Stomach smooth muscle (tissue), 2 donors: ENCODE measurements around the gene GTF2E1.
"Not testable (repeated sequence)": the region's sequence is repeated elsewhere in the genome, so short reads cannot be mapped to it uniquely, and the experiment has no call there.

ENCODE experiments used
- H3K27ac ChIP-seq: one replicate; pipeline ENCODE4 v1.7.0; 2013; ENCODE audit warnings: mild to moderate bottlenecking, low read length, inconsistent platforms
- H3K27me3 ChIP-seq, 2 donors: one replicate each; pipeline ENCODE4 v1.7.0; 2013; ENCODE audit warnings: low read length in 2 of 2; ENCODE audit not compliant: insufficient read depth in 2 of 2, control insufficient read depth in 1 of 2
- H3K36me3 ChIP-seq, 2 donors: one replicate each; pipeline ENCODE4 v1.7.0; 2013; ENCODE audit warnings: low read length in 2 of 2; ENCODE audit not compliant: control insufficient read depth in 2 of 2, insufficient read depth in 2 of 2
- H3K4me1 ChIP-seq: one replicate; pipeline ENCODE4 v1.7.0; 2013; ENCODE audit warnings: low read length; ENCODE audit not compliant: control insufficient read depth, insufficient read depth
- H3K4me3 ChIP-seq, 2 donors: one replicate each; pipeline ENCODE4 v1.7.0; 2013; ENCODE audit warnings: low read length in 2 of 2
- H3K9ac ChIP-seq, 2 donors: one replicate each; pipeline ENCODE4 v1.7.0; 2013; ENCODE audit warnings: low read length in 2 of 2, mild to moderate bottlenecking in 1 of 2
- H3K9me3 ChIP-seq, 2 donors: one replicate each; pipeline ENCODE4 v1.7.0; 2013; ENCODE audit warnings: low read length in 2 of 2; ENCODE audit not compliant: control insufficient read depth in 2 of 2
- donor health status: healthy.
- donor health status: Pancreatic carcinoma.

GTF2E1 gene

DNA sequence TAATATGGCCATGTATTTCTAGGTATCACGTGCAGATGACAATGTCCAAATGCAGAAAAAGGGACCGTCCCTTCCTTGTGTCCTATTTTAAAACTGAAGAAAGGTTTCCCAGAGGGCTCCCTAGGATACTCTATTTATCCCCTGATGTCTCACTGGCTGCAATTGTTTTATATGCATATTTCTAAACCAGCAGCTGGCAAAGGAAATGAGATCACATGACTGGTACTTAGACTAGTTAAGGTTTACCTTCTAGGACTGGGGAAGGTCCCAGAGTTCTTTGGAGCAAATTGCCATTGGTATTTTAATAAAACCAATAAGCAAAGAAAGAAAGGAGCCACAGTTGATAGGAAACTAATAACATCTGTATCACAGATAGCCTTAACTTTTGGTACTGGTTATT lies 29.5 kb downstream of the GTF2E1 start:
- Histone ChIP-seq H3K27ac (no peak overlapping the region), H3K27me3 (no peaks in the 10 kb centered on the region), H3K36me3 (no peaks in the 10 kb centered on the region), H3K4me1 (no peaks in the 10 kb centered on the region), H3K9me3 (no peaks in the 10 kb centered on the region), H3K9ac (no peak overlapping the region), H3K4me3 (no peak overlapping the region)

DNA sequence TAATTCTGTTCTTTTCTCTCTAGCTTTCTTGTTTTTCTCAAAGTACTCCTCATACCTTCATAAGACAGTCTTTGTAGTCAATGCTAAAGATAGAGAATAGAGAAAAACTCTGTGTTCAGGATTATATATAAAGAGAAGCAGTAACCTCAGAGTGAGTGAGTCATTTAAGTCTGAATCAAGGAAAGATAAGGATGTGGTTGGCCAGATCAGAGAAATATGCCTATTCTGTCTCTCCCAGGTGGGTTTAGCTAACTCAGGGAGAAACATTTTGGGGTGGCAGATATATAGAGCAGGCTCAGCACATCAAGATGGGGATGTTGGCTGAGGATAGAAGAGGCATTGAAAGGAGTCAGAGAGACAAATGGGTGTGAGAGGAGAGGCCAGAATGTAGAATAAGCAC lies 31.4 kb downstream of the GTF2E1 start:
- H3K36me3 ChIP-seq, result no peaks in the 10 kb centered on the region
- no peak overlapping the region for H3K27ac ChIP-seq
- no peaks in the 10 kb centered on the region for H3K4me1 ChIP-seq
- no peaks in the 10 kb centered on the region for H3K27me3 ChIP-seq
- H3K4me3 ChIP-seq, result no peak overlapping the region
- H3K9ac ChIP-seq, result no peak overlapping the region
- H3K9me3 ChIP-seq, result no peaks in the 10 kb centered on the region

DNA sequence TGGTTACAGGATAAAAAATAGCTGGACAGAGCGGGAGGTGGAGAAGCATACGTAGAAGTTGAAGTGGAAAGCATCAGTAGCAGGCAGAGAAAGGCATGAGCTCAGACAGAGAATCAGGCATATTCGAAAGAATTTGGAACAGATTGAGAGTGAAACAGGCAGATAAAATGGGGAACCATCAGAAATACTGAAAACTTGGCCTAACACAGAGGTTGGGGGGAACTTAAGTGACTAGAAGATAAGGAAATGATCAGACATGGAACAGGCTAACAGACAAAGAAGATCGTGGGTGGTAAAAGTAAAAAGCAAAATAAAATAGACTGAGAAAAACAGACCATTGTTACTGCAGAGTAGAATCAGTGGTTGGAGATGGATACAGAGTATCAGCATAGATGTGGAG lies 32.9 kb downstream of the GTF2E1 start:
- Histone ChIP-seq H3K36me3 (peaks cover 0 to 3% of the 10 kb centered on the region in 2 donors), H3K4me3 (no peak overlapping the region), H3K27me3 (no peaks in the 10 kb centered on the region), H3K4me1 (no peaks in the 10 kb centered on the region), H3K27ac (no peak overlapping the region), H3K9me3 (no peaks in the 10 kb centered on the region), H3K9ac (no peak overlapping the region)

DNA sequence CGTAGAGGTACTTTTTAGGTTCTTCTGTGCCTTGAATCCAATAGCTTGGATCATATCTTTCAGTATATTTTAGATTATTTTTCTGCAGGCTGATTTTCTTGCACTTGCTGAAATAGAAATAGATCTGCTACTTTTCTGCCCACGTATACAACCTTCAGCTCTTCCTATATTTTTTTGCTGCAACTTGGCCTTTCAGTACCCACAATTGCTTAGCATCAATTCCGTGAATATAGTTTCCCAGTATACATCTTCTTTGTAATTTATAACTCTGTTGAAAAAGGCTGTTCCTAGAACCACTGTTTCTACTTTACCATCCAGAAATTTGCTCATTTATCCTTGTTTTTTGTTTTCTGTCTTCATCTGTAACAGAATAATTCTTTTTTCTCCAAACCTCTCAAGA lies 36.2 kb downstream of the GTF2E1 start:
- Histone ChIP-seq H3K9me3 (no peaks in the 10 kb centered on the region), H3K27me3 (no peaks in the 10 kb centered on the region), H3K4me1 (no peaks in the 10 kb centered on the region), H3K36me3 (peaks cover 6% of the 10 kb centered on the region in 2 donors), H3K27ac (no peak overlapping the region), H3K9ac (no peak overlapping the region), H3K4me3 (no peak overlapping the region)

DNA sequence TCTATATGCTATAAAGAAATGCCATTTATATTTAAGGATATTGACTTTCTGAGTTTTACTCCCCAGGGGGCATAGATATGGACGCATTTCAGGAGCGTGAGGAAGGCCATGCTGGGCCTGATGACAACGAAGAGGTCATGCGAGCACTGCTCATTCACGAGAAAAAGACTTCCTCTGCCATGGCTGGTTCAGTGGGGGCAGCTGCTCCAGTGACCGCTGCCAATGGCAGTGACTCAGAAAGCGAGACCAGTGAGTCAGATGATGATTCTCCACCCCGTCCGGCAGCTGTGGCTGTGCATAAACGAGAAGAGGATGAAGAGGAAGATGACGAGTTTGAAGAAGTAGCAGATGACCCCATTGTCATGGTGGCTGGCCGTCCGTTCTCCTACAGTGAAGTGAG lies 38.4 kb downstream of the GTF2E1 start:
- Histone ChIP-seq H3K4me3 (no peak overlapping the region), H3K36me3 (peaks cover 6% of the 10 kb centered on the region in 2 donors), H3K9me3 (no peaks in the 10 kb centered on the region), H3K27me3 (no peaks in the 10 kb centered on the region), H3K9ac (no peak overlapping the region), H3K27ac (no peak overlapping the region), H3K4me1 (no peaks in the 10 kb centered on the region)

DNA sequence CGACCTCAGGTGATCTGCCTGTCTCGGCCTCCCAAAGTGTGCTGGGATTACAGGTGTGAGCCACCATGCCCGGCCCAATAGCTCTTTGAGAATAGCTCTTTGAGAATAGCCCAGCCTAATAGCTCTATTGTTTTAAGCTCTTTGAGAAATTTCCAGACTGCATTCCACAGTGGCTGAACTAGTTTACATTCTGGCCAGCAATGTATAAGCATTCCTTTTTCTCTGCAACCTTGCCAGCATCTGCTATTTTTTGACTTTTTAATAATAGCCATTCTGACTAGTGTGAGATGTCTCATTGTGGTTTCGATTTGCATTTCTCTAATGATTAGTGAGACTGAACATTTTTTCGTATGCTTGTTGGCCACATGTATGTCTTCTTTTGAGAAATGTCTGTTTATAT lies 43.3 kb downstream of the GTF2E1 start:
- not testable (repeated sequence) for H3K4me3 ChIP-seq, H3K36me3 ChIP-seq, H3K9me3 ChIP-seq, H3K27me3 ChIP-seq, H3K27ac ChIP-seq, H3K9ac ChIP-seq, H3K4me1 ChIP-seq

DNA sequence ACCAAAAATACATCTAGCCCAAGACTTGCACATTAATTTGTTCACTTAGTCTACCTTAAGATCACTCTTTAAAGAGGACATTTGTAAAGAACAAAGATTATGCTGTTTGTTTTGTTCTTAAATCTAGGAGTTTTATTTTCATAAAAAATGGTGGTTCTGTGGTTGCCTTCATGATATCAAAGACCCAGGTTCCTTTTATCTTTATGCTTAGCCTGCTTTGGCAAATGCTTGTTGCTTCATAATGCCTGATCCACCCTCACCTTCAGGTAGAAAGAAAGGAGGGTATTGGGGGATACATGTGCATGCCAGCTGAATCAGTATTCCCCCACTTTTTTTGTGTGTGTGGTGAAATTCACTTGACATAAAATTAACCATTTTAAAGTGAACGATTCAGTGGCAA lies 48.5 kb downstream of the GTF2E1 start:
- no peaks in the 10 kb centered on the region for H3K9me3 ChIP-seq
- H3K4me1 ChIP-seq, result no peaks in the 10 kb centered on the region
- H3K36me3 ChIP-seq, result no peaks in the 10 kb centered on the region
- H3K4me3 ChIP-seq, result no peak overlapping the region
- H3K9ac ChIP-seq, result no peak overlapping the region
- H3K27ac ChIP-seq, result no peak overlapping the region
- H3K27me3 ChIP-seq, result no peaks in the 10 kb centered on the region

DNA sequence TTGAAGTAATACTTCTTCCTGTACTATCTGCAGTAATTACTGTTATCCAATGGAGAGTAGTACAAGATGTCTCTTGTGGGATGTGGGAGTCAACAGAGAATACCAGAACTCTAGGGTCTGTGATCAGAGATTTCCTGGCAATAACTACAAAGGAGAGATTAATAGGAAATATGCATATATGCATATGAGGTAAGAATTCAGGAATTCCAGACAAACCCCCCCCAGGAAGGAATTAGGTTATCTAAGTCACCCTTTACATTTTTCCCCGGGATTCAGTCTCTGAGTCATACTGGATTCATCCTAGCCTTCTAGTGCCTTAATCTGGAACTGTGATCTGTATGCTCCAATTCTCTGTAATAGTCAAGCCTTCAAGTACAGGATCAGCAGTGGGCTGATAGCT lies 49.4 kb downstream of the GTF2E1 start:
- Histone ChIP-seq H3K27ac (no peak overlapping the region), H3K4me3 (no peak overlapping the region), H3K4me1 (no peaks in the 10 kb centered on the region)

DNA sequence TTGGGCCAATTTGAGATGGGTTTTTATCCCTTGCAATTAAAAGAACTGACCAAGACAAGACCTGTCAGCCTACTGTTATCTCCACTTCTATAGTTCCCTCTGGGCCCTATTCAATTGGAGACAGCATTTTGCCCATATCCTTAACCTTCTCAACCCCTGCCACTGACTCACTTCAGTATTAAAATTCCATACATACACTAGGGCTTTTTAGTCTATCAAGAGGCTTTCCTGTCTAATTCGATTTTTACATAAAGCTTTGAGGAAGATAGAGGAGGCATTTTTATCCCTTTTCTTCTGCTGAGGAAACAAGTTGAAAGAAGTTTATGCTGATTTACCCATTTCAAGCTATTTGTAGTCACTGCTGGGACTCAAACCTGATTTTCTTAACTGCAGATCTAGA lies 51.1 kb downstream of the GTF2E1 start:
- no peaks in the 10 kb centered on the region for H3K27me3 ChIP-seq
- H3K4me1 ChIP-seq, result no peaks in the 10 kb centered on the region
- no peaks in the 10 kb centered on the region for H3K9me3 ChIP-seq
- H3K9ac ChIP-seq, result no peak overlapping the region
- H3K27ac ChIP-seq, result no peak overlapping the region
- H3K36me3 ChIP-seq, result no peaks in the 10 kb centered on the region
- no peak overlapping the region for H3K4me3 ChIP-seq

More for the DNA sequence above, 49.4 kb downstream of the GTF2E1 start:
- no peaks in the 10 kb centered on the region for H3K27me3 ChIP-seq
- H3K9me3 ChIP-seq, result no peaks in the 10 kb centered on the region
- no peaks in the 10 kb centered on the region for H3K36me3 ChIP-seq
- H3K9ac ChIP-seq, result no peak overlapping the region

DNA sequence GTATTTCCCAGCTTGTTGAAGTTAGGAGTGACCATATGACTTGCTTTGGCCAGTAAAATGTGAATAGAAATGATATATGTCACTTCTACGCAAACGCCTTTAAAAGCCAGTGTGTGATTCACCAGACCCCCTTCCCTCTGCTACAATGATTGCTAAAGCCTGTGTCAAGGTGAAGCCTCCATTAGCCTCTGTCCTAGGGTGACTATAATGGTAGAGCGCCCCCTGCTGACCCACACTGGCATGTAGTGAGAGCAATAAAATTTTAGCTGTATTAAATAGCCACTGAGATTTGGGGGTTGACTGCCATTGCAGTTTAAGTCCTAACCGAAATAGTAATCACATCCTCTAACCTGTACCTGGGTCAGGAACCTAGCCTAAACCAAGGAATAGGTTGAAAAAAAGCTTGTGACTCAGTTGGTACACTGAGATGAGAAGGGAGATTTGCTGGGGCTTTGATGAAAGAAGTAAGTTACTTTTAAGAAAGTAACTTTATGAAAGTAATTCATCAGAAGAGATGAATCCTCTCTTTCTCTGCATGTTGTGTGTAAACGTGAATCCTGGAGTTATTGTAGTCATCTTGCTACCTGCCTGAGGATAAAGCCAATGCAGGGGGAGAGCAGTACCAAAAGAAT lies 52.6 kb downstream of the GTF2E1 start:
- no peak overlapping the region for H3K9ac ChIP-seq
- no peaks in the 10 kb centered on the region for H3K4me1 ChIP-seq
- no peak overlapping the region for H3K4me3 ChIP-seq
- no peaks in the 10 kb centered on the region for H3K36me3 ChIP-seq
- no peaks in the 10 kb centered on the region for H3K9me3 ChIP-seq
- no peak overlapping the region for H3K27ac ChIP-seq
- no peaks in the 10 kb centered on the region for H3K27me3 ChIP-seq

DNA sequence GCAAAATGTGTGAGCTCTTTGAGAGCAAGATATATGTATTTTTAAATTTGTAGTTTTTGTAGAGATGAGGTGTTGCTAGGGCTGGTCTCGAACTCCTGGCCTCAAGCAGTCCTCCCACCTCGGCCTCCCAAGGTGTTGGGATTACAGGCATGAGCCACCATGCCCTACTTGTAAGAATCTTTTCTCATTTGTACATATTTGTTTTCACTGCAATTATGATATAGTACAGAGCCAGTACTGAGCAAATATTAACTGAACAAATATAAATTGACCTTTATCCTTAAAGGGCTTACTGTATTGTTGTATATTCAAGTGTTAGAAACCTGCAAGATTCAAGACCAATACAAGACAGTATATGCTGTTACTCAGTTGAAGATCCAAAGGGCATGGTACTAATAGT lies 53.4 kb downstream of the GTF2E1 start:
- no peak overlapping the region for H3K4me3 ChIP-seq
- H3K4me1 ChIP-seq, result no peaks in the 10 kb centered on the region
- no peaks in the 10 kb centered on the region for H3K27me3 ChIP-seq
- H3K9me3 ChIP-seq, result no peaks in the 10 kb centered on the region
- H3K9ac ChIP-seq, result no peak overlapping the region
- no peaks in the 10 kb centered on the region for H3K36me3 ChIP-seq
- H3K27ac ChIP-seq, result no peak overlapping the region
